ENCODE measurements around the gene ZKSCAN7.
A peak's percentile ranks its signal among the peaks of the same experiment; 100 is the strongest.

ZKSCAN7 gene

DNA sequence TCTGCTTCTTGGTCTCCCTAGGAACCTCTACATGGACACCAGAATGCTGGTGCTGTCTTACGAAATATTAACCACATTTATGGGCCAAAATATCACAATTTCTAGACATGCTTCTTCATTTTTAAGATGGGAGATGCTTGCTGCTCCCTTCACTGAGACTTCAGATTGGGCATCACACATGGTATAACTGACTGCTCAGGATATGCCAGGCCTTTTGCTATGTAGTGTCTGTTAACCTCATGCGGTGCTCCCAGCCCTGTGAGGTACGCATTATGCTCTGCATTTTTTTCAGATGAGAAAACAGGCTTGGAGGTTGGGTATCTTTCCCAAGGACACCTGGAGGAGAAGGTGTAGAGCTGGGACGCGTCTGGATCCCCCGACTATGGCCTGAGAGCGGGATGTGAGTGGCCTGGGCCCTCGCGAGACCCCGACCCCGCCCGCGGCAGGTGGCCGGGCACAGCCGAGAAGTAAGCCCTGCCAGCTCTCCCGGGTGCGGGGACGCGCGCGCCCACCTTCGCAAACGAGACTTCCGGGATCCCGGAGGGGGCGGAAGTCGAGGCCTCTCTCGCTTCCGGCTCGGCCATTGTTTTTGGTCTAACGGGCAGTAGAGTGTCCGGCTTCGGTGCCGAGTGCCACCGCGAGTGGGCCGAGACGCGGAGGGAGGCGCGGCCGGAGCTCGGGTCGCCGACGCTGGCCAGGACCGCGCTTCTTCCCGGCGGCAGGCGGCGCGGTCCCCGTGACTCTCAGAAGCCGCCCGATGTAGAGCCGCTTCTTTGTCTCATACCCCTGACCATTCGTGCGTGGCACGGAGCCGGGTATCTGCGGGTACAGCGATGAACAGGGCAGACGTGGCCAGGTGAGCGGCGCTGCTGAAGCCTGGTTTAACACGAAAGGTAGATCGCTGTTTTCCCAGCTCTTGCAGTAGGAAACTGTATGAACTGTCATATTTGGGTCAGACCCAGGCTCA is at the start of gene ZKSCAN7:
Gene ZKSCAN7, plus strand, starts transcription at position 568 of the 967 bp plus-strand sequence. CDS start 1,855 bp downstream, outside the sequence.
- H2AFZ ChIP-seq (ENCODE audit: low read length) = peak within 1 kb of the TSS; percentile 93
- peaks cover 17% of the 10 kb centered on the region for H3K4me1 ChIP-seq (ENCODE audit: insufficient read depth, low read length, severe bottlenecking)
- H3K9me3 ChIP-seq (ENCODE audit: low read length) = peaks cover 5% of the 10 kb centered on the region; the same call in 1 of the 2 replicates
- no peaks in the 10 kb centered on the region for H3K79me2 ChIP-seq (ENCODE audit: insufficient read depth, low read length)
- peaks cover 22% of the 10 kb centered on the region for H3K36me3 ChIP-seq (ENCODE audit: insufficient read depth, low read length)
- peak within 1 kb of the TSS; percentile 86 for H3K4me2 ChIP-seq (ENCODE audit: low read length)
- H3K9me2 ChIP-seq (ENCODE audit: low read depth, low read length) = no peaks in the 10 kb centered on the region
- H3K4me3 ChIP-seq (ENCODE audit: low read depth, low read length, poor library complexity, severe bottlenecking) = peak within 1 kb of the TSS; percentile 82
- H3K27me3 ChIP-seq (ENCODE audit: insufficient read depth, low read length) = no peaks in the 10 kb centered on the region
- H4K20me1 ChIP-seq (ENCODE audit: insufficient read depth, low read length) = no peaks in the 10 kb centered on the region
- no peaks in the 10 kb centered on the region for H3F3A ChIP-seq (ENCODE audit: insufficient read depth, low read length)
- TF ChIP-seq EZH2 (IDR thresholded peaks at IDR 0.05; ENCODE audit: borderline replicate concordance, low read length) (no peak), CTCF (IDR thresholded peaks at IDR 0.05; ENCODE audit: low read length) (no peak)
- H3K27ac ChIP-seq (ENCODE audit: low read depth, low read length, poor library complexity, severe bottlenecking) = no peak within 1 kb of the TSS
- peak within 1 kb of the TSS; percentile 70 for H3K9ac ChIP-seq (ENCODE audit: low read length)

GRCh38 chr3:44506556-44506955 is 48.4 kb upstream of the ZKSCAN7 start:
- Histone ChIP-seq H3K9ac (ENCODE audit: low read length) (no peak overlapping the region), H3K4me1 (ENCODE audit: insufficient read depth, low read length, severe bottlenecking) (peaks cover 10% of the 10 kb centered on the region), H2AFZ (ENCODE audit: low read length) (no peak overlapping the region), H3K36me3 (ENCODE audit: insufficient read depth, low read length) (peaks cover 31% of the 10 kb centered on the region), H3F3A (ENCODE audit: insufficient read depth, low read length) (no peaks in the 10 kb centered on the region), H3K4me2 (ENCODE audit: low read length) (no peak overlapping the region), H4K20me1 (ENCODE audit: insufficient read depth, low read length) (no peaks in the 10 kb centered on the region), H3K9me2 (ENCODE audit: low read depth, low read length) (no peaks in the 10 kb centered on the region), H3K79me2 (ENCODE audit: insufficient read depth, low read length) (peaks cover 25% of the 10 kb centered on the region), H3K9me3 (ENCODE audit: low read length) (peaks cover 20% of the 10 kb centered on the region; the same call in 1 of the 2 replicates), H3K27ac (ENCODE audit: low read depth, low read length, poor library complexity, severe bottlenecking) (no peak overlapping the region), H3K27me3 (ENCODE audit: insufficient read depth, low read length) (no peaks in the 10 kb centered on the region), H3K4me3 (ENCODE audit: low read depth, low read length, poor library complexity, severe bottlenecking) (no peak overlapping the region)
- TF ChIP-seq CTCF (IDR thresholded peaks at IDR 0.05; ENCODE audit: low read length) (no peak), EZH2 (IDR thresholded peaks at IDR 0.05; ENCODE audit: borderline replicate concordance, low read length) (no peak)

DNA sequence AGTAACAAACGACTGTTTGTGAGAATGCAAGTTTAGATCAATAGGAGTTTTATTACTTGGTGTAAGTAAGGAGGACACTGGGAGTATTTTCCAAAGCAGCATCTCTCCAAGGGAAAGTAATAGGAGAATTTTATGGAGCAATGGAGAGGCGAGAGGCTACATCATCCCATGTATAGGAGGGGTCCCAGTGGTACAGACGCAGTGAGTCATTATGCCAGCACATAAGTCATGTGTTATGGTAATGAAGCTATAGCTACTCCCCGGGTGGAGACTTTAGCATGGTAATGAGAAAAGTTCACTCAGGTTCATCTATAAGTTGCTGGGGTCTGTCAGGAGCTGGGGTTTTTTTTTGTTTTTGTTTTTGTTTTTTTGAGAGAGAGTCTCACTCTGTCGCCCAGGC is 48.0 kb upstream of the ZKSCAN7 start:
- no peak for TF ChIP-seq EZH2 (IDR thresholded peaks at IDR 0.05; ENCODE audit: borderline replicate concordance, low read length)
- no peak for TF ChIP-seq CTCF (IDR thresholded peaks at IDR 0.05; ENCODE audit: low read length)
- Histone ChIP-seq H3K27me3 (ENCODE audit: insufficient read depth, low read length) (no peaks in the 10 kb centered on the region), H3K4me1 (ENCODE audit: insufficient read depth, low read length, severe bottlenecking) (peaks cover 10% of the 10 kb centered on the region), H3K4me3 (ENCODE audit: low read depth, low read length, poor library complexity, severe bottlenecking) (no peak overlapping the region), H4K20me1 (ENCODE audit: insufficient read depth, low read length) (no peaks in the 10 kb centered on the region), H2AFZ (ENCODE audit: low read length) (no peak overlapping the region), H3K27ac (ENCODE audit: low read depth, low read length, poor library complexity, severe bottlenecking) (no peak overlapping the region), H3K9ac (ENCODE audit: low read length) (no peak overlapping the region), H3K4me2 (ENCODE audit: low read length) (no peak overlapping the region), H3K36me3 (ENCODE audit: insufficient read depth, low read length) (peaks cover 27% of the 10 kb centered on the region), H3K9me3 (ENCODE audit: low read length) (peaks cover 18% of the 10 kb centered on the region; the same call in 1 of the 2 replicates), H3F3A (ENCODE audit: insufficient read depth, low read length) (no peaks in the 10 kb centered on the region), H3K9me2 (ENCODE audit: low read depth, low read length) (no peaks in the 10 kb centered on the region), H3K79me2 (ENCODE audit: insufficient read depth, low read length) (peaks cover 25% of the 10 kb centered on the region)

All from OCI-LY1 (cell line).